Epithelial cell of proximal tubule (primary cell): Measurements from ENCODE around the gene P2RY12. TPM values are rescaled to one million over a fixed set of nuclear protein-coding genes. Genes with fewer than 3 reads are reported as not detected.

Source experiments
- DNase-seq: peaks from one replicate; pipeline ENCODE4 v3.0.0-alpha.2; 2011; ENCODE audit warnings: low read depth
- H3K4me3 ChIP-seq: 2 replicates; pipeline ENCODE4 v1.5.1; 2011; ENCODE audit warnings: low read depth, mild to moderate bottlenecking, low read length
- total RNA-seq: library from RNA; depleted of rRNA; stranded (reverse); fragments of >200 nt; gene quantifications from 2 replicates; pipeline ENCODE4 v1.2.3, GENCODE V29; 2015
- TF ChIP-seq, protein P1 (sequence below): conservative IDR thresholded peaks from 2 replicates; pipeline ENCODE4 v1.5.1; 2012; ENCODE audit warnings: low read depth, mild to moderate bottlenecking, low read length

The P2RY12 gene
- total RNA-seq, 1 donor from 2014 or later = not detected

DNA sequence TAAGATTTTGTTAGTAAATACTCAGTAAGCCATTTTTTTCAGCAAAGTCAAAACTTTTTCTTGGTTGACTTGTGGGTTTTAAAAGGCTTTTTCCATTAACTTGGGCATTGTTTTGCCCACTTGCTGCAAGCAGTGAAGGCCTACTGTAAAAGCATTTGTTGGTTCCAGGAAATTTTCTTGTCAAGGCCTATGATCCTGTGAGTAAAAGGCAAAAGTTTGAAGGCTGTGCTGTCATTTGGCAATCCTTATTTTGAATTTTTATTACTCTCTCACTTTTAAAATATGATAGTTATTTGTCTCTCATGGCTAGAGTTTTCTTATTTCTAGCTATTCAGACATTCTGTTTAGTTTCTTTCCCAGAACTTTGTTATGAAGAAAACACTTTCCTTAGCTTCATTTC, 13.0 kb downstream of the P2RY12 start:
- H3K4me3 ChIP-seq = no peak overlapping the region
- no peak for DNase-seq
- TF ChIP-seq, protein P1, sequence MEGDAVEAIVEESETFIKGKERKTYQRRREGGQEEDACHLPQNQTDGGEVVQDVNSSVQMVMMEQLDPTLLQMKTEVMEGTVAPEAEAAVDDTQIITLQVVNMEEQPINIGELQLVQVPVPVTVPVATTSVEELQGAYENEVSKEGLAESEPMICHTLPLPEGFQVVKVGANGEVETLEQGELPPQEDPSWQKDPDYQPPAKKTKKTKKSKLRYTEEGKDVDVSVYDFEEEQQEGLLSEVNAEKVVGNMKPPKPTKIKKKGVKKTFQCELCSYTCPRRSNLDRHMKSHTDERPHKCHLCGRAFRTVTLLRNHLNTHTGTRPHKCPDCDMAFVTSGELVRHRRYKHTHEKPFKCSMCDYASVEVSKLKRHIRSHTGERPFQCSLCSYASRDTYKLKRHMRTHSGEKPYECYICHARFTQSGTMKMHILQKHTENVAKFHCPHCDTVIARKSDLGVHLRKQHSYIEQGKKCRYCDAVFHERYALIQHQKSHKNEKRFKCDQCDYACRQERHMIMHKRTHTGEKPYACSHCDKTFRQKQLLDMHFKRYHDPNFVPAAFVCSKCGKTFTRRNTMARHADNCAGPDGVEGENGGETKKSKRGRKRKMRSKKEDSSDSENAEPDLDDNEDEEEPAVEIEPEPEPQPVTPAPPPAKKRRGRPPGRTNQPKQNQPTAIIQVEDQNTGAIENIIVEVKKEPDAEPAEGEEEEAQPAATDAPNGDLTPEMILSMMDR = no peak

DNA sequence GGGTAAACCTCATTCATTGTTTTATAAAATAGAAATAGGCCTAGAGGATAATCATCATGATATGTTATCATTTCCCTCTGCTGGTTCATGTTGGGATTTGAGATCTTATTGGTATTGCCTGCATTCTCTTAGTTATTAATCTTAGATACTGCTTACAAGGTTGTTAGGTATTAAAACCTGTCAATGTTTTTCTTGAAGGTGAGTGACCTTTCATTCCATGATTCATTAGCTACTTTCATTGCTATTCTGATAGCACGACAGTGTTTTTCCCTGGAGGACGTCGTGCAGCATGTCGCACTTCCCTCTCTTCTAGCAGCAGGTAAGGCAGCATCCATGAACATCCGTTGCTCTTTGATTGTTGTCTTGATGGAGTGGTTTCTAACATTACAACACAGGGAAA, 17.1 kb downstream of the P2RY12 start:
- H3K4me3 ChIP-seq = no peak overlapping the region
- DNase-seq = no peak
- TF ChIP-seq, protein P1 = no peak

DNA sequence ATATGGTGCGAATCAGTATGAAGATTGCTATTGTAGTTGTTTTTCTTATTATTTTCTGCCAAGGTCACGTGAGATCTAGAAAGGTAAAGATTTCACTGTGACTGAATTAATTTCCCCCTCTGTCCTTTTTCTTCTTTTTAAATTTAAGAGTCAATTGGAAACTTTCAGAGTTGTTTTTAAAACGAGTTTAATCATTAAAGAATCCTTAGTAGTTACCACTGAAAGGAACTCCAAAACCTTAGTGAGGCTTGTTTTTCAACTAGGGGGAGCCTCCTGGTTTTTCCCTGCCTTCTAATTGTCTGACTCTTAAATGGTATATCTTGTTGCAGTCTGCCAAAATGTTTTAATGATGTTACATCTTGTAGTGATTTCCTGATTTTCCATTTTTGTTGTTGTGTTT, 17.6 kb downstream of the P2RY12 start:
- no peak for DNase-seq
- no peak overlapping the region for H3K4me3 ChIP-seq
- TF ChIP-seq, protein P1 = no peak

DNA sequence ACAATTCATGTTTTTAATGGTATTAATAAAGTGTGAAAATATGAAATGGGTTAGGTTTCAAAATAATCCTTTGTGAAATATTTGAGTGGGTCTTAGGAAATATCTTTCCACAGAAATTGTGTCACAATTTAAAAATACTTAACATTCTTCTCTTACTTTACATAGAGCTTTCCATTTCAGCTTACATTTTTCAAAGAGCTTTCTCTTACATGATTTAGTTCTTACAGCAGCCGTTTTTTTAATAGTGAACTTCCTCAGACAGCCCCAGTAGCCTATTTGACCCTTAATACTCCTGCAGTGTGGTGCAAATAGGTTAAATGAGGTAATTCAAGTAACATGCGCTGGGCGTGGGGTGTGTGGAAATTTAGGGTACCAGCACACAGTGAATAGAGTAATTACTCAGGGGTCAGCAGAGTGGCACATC, 21.8 kb downstream of the P2RY12 start:
- no peak for DNase-seq
- H3K4me3 ChIP-seq = no peak overlapping the region
- TF ChIP-seq, protein P1 = no peak

DNA sequence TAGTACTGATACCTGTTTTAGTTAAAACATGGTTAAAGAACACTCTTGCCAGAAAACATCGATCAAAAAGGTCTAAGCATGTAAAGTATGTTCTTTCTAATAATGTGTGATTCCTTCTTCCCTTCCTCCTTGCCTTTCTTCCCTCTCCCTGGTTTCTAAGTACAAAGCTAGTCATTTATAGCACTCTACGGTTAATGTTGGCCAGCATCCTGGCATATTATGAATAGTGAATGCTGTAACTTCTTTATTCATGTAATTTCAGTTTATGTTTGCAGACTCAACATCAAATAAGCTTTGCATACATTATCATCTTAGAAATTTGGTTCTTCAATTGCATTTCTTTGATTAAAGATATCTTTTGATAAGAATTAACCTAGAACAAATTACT, 27.1 kb downstream of the P2RY12 start:
- H3K4me3 ChIP-seq = no peak overlapping the region
- no peak for DNase-seq
- TF ChIP-seq, protein P1 = no peak

DNA sequence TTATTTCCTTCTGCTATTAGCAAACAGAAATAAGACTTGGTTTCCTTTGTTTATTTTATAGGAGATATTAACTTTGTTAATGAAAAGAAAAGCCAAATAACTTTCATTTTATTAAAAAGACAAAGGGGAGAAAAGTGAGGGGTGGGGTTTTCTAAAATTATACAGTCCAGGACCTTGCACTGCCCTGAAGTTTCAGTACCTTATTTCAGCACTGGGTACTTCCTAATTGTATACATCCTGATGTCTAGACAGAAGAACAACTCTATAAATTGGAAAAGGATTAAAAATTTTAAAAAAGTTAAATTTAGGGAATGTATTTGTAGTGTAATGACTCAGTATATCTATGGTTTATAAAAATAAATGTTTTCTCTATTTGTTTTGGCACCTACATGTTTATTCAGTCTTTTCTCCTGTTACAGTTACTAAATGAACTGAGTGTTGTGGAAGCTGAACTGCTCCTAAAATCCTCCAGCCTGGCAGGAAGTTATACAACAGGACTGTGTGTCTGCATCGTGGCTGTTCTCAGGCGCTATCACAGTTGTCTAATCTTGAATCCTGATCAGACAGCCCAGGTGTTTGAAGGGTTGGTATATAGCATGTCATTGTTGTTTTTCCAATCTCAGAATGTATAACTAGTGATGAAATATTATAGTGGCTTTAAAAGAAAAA, 27.6 kb downstream of the P2RY12 start:
- H3K4me3 ChIP-seq = no peak overlapping the region
- TF ChIP-seq, protein P1 = no peak
- no peak for DNase-seq

DNA sequence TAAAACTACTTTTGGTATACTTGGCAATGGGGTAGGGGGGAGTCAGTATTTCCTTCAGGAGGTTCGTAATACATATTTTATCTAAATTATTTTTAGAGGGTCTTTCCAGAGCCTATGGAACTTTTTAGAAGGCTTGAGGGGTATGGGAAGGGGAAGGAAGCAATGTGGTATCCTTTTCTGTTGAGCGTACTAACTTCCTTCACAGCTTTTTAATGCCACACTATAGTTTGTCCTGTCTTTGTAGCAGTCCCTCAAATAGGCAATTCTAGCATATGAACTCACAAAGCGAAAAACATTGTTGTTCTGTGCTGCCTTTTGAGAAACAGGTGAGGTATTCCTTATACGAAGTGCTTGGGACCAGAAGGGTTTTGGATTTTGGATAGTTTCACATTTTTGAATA, 32.9 kb downstream of the P2RY12 start:
- DNase-seq = no peak
- TF ChIP-seq, protein P1 = no peak
- H3K4me3 ChIP-seq = no peak overlapping the region
